HTR-8/SVneo (cell line): ENCODE data around the gene CPA2.
"Not testable (repeated sequence)": the region's sequence is repeated elsewhere in the genome, so short reads cannot be mapped to it uniquely, and the experiment has no call there.

Source experiments
- DNase-seq: peaks from one replicate; pipeline ENCODE4 v3.0.0; 2011; ENCODE audit warnings: low spot score, mixed read lengths; ENCODE audit not compliant: insufficient read length
- FAIRE-seq: peaks from 2 replicates; lab custom pipeline; 2011; peaks lifted over from hg19 to GRCh38; lab: Jason Lieb, UNC

The CPA2 gene

DNA sequence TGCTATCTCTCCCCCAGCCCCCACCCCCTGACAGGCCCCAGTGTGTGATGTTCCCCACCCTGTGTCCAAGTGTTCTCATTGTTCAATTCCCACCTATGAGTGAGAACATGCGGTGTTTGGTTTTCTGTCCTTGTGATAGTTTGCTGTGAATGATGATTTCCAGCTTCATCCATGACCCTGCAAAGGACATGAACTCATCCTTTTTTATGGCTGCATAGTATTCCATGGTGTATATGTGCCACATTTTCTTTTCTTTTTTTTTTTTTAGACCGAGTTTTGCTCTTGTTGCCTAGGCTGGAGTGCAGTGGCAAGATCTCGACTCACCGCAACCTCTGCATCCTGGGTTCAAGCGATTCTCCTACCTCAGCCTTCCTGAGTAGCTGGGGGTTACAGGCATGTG is 17.8 kb upstream of the CPA2 start:
- DNase-seq, FAIRE-seq: not testable (repeated sequence)

DNA sequence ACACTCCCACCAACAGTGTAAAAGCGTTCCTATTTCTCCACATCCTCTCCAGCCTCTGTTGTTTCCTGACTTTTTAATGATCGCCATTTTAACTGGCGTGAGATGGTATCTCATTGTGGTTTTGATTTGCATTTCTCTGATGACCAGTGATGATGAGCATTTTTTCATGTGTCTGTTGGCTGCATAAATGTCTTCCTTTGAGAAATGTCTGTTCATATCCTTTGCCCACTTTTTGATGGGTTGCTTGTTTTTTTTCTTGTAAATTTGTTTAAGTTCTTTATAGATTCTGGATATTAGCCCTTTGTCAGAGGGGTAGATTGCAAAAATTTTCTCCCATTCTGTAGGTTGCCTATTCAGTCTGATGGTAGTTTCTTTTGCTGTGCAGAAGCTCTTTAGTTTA is 17.0 kb upstream of the CPA2 start:
- FAIRE-seq: not testable (repeated sequence)

DNA sequence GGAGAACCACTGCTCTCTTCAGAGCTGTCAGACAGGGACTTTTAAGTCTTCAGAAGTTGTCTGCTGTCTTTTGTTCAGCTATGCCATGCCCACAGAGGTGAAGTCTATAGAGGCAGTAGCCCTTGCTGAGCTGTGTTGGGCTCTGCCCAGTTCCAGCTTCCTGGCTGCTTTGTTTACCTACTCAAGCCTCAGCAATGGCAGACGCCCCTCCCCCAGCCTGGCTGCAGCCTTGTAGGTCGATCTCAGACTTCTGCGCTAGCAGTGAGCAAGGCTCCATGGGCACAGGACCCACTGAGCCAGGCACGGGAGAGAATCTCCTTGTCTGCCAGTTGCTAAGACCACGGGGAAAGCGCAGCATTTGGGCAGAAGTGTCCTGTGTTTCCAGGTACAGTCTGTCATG is 12.1 kb upstream of the CPA2 start:
- no peak for FAIRE-seq
- no peak for DNase-seq

More for the DNA sequence above, 17.0 kb upstream of the CPA2 start:
- not testable (repeated sequence) for DNase-seq

DNA sequence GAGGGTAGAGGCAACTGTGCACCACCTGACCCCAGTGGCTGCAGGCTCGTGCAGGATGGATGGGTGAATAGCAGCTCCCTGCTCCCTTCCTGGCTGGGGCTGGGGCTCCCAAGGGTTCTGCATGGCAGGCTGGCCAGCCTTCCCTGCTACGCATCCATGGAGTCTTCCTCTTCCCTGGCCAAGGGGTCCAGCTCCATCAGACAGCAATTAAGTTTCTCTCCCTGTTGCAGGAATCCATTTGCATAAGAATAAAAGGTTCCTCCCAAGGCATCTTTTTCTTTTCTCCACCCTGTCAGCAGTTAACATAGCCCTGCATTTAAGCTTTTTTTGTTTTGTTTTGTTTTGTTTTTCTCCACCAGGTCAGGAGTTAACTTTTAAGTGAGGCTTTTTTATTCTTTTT is 10.0 kb upstream of the CPA2 start:
- DNase-seq: no peak
- FAIRE-seq: no peak

DNA sequence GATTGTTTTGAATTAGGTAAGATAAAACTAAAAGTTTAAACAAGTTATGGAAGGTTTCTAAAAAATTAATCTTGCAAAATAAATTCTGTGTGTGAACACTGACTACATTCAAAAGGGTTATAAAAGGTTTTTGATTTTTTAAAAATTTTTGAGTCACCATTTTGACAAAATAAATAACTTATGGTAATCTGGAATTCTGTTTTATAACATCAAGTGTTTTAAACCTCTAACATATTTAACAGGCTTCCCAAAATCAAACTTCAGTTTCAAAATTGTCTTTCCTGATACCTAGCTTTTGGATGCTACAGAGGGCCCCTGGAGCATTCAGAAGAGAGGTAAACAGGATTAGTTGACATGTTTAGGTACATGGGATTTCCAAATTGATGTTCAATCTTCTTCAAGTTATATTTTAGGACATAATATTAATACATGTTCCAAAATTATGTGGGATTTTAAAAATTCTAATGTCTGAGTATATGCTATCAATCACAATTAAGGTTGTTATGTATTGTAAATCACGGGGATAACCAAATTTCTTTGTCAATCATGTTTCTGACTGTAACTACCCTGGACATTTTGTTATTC is 8.1 kb upstream of the CPA2 start:
- DNase-seq (no peak), FAIRE-seq (no peak)

DNA sequence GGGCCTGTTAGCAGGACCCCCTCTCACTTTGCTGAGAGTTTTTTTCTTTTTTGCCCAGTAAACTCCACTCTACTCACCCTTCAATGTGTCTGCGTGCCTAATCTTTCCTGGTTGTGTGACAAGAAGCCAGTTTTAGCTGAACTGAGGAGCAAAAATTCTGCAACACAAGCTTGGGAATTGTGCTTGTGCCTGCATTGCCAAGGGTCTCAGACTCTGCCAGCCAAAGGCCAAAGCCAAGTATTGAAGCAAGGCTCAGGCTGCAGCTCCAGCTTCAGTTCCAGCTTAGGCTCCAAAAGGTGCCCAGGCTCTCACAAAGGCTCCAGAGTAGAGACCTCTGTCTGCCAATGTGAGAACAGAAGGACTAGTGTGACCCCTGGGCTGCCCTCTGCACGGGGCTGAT is 4.2 kb upstream of the CPA2 start:
- FAIRE-seq (no peak), DNase-seq (no peak)

DNA sequence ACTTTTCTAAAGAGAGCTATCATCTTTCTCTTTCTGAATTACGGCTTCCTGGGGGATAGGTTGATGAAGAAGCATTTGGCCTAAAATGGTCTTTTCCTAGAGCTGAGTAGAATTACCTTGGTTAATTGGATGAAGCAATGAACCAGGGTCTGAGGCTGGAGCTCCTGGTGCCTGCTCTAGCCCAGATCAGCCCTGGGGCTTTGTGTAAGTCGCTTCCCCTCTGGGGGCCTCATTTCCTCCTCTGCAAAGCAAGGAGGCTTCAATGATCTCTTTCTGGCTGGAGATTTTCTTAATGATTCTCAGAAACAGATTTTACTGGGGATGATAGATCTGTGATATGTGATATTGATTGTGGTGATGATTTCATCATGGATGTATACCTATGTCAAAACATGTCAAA is 3.5 kb upstream of the CPA2 start:
- DNase-seq: no peak
- no peak for FAIRE-seq

DNA sequence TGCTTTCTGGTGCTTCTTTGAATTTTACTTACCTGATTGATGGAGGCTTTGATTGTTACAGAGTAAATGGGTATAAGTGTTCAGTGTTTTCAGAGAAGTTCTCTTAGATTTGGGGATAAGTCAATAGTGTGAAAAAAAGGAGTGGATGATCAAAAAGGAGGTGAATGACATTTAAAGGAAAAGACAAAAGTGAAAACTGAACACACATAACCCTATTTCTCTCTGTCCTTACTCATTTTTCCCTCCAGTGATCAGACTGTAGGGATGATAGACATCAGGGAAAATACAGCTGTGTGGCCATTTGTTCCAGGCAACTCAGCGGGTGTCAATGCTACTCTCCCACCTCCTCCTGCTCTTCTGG is 278 bp downstream of the CPA2 start:
- DNase-seq (no peak), FAIRE-seq (no peak)

DNA sequence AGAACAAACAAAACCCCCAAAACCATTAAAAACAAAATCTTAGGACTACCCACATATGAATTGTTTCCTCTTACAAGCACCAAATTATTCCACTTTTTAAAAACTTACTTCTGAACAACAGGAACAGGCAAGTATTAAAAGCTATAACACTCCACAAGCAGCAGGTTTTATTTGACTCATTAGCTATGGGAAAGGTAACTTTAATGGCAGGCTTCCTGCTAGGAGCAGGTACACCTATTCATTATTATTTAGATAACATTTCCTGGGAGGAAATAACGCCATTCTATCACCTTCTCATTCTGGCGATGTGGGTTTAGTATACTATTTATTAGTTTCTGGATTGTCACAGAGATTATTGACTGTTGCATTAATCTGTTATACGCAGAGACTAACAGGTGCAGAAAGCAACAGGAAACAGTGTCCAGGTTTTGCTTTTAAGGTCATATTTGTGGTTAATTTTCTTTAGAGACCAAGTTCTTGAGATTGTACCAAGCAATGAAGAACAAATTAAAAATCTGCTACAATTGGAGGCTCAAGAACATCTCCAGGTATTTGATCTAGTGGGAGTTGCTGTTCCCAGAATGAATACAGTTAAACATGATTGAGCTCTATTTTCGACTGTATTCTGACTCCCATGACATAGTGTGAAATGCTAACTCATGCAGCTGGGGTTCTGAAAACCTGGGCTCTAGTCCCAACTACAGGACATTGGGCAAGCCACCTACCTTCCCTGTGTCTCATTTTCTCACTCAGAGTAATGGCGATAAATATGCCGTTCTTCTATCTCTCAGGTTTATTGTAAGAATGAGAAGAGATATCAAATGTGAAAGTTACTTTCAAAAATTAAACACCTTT is 2.0 kb downstream of the CPA2 start:
- no peak for FAIRE-seq
- DNase-seq: no peak

DNA sequence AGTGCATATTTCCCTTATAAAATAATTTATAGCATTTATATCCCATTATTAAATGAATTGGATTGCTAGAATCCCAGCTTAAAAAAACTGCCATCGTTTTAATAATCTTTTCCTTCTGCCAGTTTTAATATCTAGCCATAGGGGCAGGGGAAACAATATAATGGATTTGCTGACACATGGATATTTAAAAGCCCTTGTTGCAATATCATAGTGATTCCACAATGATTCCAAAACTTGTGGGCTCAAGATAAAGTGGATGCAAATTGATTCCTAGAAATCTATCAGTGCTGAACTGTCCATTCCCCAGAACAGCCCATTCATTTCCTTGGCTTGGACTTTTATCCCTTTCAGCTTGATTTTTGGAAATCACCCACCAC is 2.6 kb downstream of the CPA2 start:
- no peak for FAIRE-seq
- DNase-seq: no peak

DNA sequence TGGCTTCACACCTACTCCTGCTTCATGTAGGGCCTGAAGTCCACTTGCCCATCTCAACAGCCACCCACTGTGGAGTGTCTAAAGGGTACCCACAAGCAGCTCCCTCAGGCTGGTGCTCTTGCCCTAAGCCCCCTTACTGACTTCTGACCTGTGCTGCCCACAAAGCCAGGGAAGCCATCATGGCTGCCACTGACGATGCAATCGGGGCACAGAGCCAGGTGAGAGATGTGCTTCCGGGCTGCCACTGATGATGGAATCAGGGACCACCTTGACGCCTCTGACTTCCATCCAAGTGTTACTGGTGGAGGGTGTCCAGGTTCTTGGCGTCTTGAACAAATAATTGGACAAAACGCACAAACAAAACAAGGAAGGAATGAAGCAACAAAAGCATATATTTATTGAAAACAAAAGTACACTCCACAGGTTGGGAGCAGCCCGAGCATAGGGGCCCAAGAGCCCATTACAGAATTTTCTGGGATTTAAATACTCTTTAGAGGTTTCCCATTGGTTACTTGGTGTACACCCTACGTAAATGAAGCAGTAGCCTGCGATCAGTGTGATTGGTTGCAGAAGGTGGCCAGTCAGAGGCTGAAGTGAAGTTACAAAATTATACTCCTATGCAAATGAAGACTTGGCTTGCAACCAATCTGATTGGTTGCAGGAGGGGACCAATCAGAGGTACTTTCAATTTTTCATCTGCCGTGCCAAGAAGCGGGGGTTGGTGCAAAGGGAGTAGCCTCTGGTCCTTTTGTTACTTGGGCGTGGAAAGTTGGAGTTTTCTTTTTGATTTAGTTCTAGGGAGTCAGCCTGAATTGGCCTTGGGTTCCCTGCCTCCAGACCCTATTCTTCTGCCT is 4.5 kb downstream of the CPA2 start:
- DNase-seq (no peak), FAIRE-seq (no peak)

DNA sequence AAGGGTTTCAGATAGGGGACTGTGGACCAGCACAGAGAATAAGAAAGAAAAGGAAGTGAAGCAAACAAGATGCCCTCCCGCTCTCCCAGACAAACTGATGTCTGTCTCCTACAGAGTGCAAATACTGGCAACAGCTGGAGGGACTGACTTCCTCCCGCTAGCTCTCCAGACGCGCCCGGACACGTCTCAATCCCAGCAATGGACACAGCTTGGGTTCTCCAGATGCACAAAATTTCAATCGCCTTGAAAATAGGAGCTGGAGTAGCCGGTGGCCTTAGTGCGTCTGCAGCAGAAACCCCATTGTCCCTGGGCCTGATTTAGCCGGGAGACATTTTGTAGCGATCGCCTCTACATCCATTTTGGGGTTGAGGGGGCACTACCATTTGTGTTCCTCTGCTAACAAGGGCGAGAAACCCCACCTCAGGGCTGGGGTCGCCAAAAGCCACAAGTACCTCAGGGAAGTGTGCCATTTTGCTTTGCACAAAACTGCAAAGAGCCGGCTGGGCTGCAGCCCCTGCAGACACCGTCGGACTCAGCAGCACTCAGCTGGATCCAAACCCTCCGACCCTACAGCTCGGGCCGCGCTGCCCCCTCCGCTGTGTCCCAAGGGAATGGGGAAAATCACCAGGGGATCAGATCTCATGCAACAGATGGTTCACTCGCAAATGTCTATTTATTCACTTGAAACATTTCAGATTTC is 5.9 kb downstream of the CPA2 start:
- DNase-seq (no peak), FAIRE-seq (no peak)

DNA sequence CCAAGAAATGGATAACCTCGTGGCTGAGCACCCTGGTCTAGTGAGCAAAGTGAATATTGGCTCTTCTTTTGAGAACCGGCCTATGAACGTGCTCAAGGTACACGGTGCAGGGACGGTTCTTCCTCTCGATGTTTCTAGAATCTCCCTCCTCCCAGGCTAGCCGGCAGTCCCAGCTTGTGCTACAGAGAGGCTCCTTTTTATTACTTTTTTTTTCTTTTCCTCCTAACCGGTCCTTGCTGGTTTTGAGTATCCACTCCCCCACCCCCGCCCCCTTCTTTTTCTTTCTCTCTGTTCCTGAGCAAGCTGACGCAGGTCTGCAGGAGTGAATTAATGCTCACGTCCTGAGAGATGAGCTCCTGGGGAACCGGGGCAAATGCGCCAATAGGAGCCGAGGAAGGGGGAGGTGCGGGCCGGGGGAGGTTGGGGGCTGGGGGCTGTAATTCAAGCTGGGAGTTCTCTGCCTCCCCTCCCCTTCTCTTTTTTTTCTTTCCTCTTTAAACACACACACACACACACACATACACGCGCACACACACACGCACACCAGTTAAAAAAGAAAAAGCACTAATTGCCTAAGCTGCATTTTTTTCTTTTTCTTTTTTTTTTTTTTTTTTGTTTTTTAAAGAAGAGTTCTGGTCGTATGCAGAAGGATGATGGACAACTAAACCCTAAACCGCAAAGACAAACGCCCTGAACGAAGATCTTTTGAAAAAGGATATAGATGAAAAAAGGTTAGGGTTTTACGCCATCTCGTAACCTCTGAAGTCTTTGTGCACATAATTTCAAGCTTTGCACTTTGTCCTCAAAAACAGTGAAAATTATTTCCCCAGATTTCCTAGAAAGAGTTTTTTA is 6.6 kb downstream of the CPA2 start:
- FAIRE-seq (no peak), DNase-seq (no peak)

DNA sequence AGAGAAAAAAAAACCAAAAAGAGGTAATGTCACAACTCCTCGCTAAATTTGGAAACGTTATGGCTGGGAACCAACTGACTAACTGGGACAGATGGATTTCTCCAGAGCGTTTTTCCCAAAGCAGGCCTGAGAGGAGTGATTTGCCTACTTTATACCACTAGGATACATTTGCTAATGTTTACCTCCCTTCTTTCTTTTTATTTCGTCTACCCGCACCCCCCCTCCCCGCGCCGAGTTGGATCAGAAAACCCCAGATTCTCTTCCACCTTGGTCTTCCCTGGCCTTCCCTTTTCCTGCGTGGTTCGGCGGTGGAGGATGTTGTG is 7.2 kb downstream of the CPA2 start:
- no peak for FAIRE-seq
- DNase-seq: no peak

DNA sequence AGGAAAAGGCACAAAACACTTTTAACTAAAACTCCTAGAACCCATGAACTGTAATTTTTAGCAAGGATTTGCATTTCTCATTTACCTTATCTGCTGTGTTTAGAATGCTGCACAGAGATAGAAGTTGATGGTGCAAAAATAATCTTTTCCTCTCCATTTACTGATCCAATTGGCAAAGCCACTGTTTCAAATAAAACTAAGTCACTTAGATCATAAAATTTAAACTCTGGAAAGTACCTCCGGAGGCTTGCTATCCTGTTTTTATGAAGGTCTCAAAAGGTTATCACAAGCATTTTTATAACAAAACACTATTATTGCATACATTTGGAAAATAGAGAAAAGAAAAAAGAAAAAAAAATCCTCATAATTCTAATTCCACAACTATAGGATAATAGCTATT is 7.6 kb downstream of the CPA2 start:
- FAIRE-seq (no peak), DNase-seq (no peak)

DNA sequence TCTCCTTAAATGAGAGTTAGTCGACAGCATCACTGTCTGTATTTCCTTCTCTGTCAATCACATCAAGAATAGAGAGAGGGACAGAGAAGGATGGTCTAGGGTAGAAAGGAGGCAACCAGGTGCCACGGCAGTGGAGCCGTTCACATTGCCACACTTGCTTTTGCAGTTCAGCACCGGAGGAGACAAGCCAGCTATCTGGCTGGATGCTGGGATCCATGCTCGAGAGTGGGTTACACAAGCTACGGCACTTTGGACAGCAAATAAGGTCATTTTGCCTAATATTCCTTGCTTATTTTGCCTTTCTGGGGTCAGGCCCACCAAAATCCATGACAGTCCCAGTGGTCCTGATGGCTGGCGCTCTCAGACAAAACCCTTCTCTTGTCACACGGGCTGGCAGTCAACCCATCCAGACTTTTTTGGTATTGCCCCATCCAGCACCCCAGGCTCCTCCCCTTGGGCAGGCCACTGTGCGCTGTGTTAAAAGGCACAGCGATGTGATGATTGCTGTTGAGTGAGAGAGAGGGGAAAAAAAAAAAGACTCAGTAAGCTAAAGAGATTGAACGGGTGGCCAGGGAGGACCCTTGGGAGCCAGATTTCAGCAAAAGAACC is 8.4 kb downstream of the CPA2 start:
- DNase-seq: no peak
- no peak for FAIRE-seq

DNA sequence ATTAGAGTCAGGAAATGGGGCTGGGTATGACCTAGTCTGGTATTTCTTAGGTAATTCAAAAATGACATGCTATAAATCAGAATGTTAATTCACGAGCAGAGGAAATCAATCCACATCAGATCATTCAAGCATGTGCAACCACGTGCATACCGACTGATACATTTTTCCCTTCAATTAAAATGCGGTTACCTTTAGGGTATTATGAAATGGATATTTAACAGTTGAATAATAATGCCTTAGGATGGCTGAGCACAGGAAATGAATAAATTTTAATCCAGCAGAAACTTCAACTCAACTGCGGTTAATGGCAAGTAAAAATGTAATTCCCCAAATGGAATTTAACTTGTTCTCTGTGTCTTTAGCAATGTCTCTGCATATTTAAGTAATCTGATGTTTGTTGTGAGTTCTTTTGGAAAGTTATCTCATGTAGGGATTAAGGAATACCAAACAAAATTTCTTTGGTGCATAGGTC is 9.2 kb downstream of the CPA2 start:
- FAIRE-seq (no peak), DNase-seq (peak; percentile 56)

DNA sequence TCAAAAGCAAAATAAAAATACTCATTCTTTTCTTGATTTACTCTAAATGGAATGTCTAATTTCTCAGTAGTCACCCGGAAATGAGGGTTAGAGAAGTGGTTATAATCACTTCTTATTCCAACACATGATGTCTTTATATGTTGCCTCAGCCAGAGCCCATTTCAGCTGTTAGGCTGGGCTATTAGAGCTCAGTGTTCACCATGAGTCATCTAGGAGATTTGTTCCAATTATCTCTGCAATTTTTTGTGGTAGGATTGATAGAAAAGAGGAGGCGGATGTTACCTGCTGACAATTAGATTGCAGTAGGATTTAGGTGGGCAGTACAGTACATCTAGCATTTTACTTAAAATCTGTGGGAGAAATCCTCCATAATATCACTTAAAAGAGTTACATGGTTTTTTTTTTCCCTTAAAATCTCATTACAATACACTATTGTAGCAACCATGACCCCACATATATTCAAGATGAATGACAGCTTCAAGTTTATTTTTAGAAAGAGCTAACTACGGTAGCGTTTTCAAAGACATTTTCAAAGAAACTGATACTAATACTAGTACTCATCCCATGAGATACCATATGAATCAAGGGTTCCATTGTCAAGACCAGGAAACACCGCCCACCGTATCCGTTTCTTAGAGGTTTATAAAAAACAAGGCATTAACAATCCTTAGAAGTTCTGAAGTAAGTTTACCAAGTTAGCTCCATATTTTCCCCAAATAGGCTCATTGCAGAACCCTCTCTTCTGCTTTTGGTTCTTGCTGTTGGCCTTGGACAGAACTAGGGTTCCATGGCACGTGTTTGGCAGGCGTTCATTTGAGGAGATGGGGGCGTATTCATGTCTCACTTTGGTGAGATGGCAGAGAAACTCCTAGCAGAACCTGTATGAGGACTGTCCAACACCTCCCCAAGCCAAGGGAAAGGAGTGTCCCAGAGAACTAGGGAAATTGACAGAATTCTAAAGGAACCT is 10.4 kb downstream of the CPA2 start:
- no peak for FAIRE-seq

More for the DNA sequence above, 10.4 kb downstream of the CPA2 start:
- DNase-seq: no peak
